Loucy (cell line): Measurements from ENCODE around the gene FGF14.

Experiments
- EZH2phosphoT487 ChIP-seq: fragments of 200-600 bp; IDR thresholded peaks from 2 replicates; pipeline ENCODE4 v1.6.1; 2018; ENCODE audit warnings: antibody characterized with exemption, mild to moderate bottlenecking, moderate library complexity, borderline replicate concordance
- TF ChIP-seq, protein P1 (sequence below): fragments of 200-600 bp; sonication (generic); conservative IDR thresholded peaks from 2 replicates; pipeline ENCODE4 v1.5.1; 2014; ENCODE audit warnings: mild to moderate bottlenecking, antibody characterized with exemption, low read length

DNA sequence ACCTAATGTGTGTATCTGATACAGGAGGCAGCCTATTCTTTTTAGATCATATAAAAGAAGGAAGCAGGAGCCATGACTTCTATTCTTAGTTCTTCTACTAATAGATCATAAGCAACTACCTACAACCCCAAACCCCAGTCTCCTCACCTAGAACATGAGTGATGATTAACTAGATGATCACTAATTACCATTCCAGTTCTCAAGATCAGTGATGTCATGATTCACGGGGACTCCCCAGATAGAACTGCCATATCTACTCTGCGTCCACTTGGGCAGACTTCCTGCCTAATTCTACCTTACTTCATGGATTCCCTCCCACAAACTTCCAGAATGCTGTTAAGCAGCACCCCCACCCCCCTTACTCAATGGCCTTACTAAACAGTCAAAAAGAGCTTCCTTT, 380.1 kb downstream of the FGF14 start:
- TF ChIP-seq, protein P1, sequence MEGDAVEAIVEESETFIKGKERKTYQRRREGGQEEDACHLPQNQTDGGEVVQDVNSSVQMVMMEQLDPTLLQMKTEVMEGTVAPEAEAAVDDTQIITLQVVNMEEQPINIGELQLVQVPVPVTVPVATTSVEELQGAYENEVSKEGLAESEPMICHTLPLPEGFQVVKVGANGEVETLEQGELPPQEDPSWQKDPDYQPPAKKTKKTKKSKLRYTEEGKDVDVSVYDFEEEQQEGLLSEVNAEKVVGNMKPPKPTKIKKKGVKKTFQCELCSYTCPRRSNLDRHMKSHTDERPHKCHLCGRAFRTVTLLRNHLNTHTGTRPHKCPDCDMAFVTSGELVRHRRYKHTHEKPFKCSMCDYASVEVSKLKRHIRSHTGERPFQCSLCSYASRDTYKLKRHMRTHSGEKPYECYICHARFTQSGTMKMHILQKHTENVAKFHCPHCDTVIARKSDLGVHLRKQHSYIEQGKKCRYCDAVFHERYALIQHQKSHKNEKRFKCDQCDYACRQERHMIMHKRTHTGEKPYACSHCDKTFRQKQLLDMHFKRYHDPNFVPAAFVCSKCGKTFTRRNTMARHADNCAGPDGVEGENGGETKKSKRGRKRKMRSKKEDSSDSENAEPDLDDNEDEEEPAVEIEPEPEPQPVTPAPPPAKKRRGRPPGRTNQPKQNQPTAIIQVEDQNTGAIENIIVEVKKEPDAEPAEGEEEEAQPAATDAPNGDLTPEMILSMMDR: no peak
- no peak for TF ChIP-seq EZH2phosphoT487
